ENCODE data around the gene SLC26A11. TPM values are rescaled to one million over a fixed set of nuclear protein-coding genes. Genes with fewer than 3 reads are reported as not detected.

The SLC26A11 gene
- total and polyA plus RNA-seq, 8 donors, result 2.3 to 93.3 (median 7.9) TPM

DNA sequence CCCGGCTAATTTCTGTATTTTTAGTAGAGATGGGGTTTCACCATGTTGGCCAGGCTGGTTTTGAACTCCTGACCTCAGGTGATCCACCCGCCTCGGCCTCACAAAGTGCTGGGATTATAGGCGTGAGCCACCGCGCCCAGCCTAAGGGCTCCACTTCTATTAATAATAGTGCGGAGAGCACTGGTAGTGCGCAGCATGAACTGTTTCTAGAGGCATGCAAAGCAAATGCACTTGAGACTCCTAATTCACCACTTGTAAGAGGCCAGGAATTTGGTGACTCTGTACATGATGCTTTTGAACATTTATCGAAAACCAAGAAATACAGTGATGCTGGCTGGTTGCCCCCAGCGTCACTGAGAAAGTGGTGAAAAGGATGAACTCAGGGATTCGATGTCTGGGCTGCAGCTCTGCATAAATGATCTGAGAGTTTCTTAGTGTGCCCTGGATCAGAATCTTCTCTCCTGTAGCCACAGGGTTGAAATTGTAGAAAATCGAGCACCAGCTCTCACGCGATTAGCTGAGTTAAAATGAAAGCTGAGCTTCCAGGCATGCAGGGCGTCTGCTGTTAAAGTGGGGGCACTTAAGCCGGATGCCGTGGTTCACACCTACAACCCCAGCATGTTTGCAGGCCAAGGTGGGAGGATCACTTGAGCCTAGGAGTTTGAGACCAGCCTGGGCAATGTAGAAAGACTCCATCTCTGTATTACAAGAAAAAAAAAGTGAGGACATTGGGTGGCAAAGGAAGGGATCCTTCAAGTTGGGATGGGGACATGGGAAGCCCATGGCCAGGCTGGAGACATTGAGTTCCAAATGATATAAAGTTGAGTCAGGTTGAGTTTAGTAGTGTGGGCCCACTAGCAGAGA lies 45.2 kb downstream of the SLC26A11 start:
- Histone ChIP-seq H3K27ac (peak overlapping the region in 2 of 5 donors; percentile 99 to 100), H3K4me3 (peak overlapping the region in 2 of 4 donors; percentile 38 to 84), H3K9me3 (no peaks in the 10 kb centered on the region), H3K4me1 (peaks cover 34 to 59% (median 45%) of the 10 kb centered on the region in 4 donors), H3K27me3 (no peaks in the 10 kb centered on the region), H3K36me3 (peaks cover 17 to 55% (median 48%) of the 10 kb centered on the region in 4 donors)
- TF ChIP-seq CTCF (IDR thresholded peaks at IDR 0.05) (no peak), EP300 (IDR thresholded peaks at IDR 0.05) (no peak), POLR2A (IDR thresholded peaks at IDR 0.05) (no peak), POLR2AphosphoS5 (IDR thresholded peaks at IDR 0.05) (no peak)
- peak in 1 of 2 donors; percentile 22 for DNase-seq
- WGBS, 5 donors, result 82 to 91% (median 87%) methylated on average over 16 to 17 of the region's 17 CpGs
- intact Hi-C loops (cut with DNase I; ENCODE audit: low total_unique reads), result no loop called here

- no peaks in the 10 kb centered on the region for H3K27me3 ChIP-seq
- H3K27ac ChIP-seq, result no peak overlapping the region
- DNase-seq, result no peak
- H3K4me1 ChIP-seq, result peaks cover 23 to 51% (median 33%) of the 10 kb centered on the region in 4 donors
- intact Hi-C loops (cut with DNase I; ENCODE audit: low total_unique reads), result no loop called here
- no peak overlapping the region for H3K4me3 ChIP-seq
- peaks cover 17 to 67% (median 50%) of the 10 kb centered on the region in 4 donors for H3K36me3 ChIP-seq
- no peak for TF ChIP-seq POLR2A (IDR thresholded peaks at IDR 0.05)
- no peak for TF ChIP-seq EP300 (IDR thresholded peaks at IDR 0.05)
- no peak for TF ChIP-seq POLR2AphosphoS5 (IDR thresholded peaks at IDR 0.05)
- TF ChIP-seq CTCF (IDR thresholded peaks at IDR 0.05), result no peak
- H3K9me3 ChIP-seq, result no peaks in the 10 kb centered on the region
- 95 to 99% (median 96%) methylated on average over 6 of the region's 6 CpGs for WGBS, 5 donors
Observed at GRCh38 chr17:80267391-80267790, 47.2 kb downstream of the SLC26A11 start.

DNA sequence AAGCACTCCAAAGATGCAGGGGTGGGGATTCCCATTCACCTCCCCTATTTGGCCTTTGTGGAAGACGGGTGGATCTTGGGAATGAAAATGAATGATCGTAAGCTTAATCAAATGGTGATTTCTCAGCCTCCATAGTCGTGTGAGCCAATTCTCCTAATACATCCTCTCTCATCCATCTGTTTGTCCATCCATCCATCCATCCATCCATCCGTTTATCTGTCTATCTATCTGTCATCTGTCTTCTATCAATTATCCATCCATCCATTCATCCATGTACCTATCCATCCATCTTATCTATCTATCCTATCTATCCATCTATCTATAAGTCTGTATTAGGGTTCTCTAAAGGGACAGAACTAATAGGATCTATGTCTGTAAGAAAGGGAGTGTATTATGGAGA lies 48.2 kb downstream of the SLC26A11 start:
- TF ChIP-seq CTCF (IDR thresholded peaks at IDR 0.05) (no peak), POLR2AphosphoS5 (IDR thresholded peaks at IDR 0.05) (no peak), EP300 (IDR thresholded peaks at IDR 0.05) (no peak), POLR2A (IDR thresholded peaks at IDR 0.05) (no peak)
- H3K27me3 ChIP-seq, result no peaks in the 10 kb centered on the region
- peaks cover 22 to 78% (median 58%) of the 10 kb centered on the region in 4 donors for H3K36me3 ChIP-seq
- intact Hi-C loops (cut with DNase I; ENCODE audit: low total_unique reads), result no loop called here
- H3K27ac ChIP-seq, result no peak overlapping the region
- 82 to 99% (median 89%) methylated on average over 4 of the region's 4 CpGs for WGBS, 5 donors
- no peak overlapping the region for H3K4me3 ChIP-seq
- peaks cover 14 to 41% (median 23%) of the 10 kb centered on the region in 4 donors for H3K4me1 ChIP-seq
- H3K9me3 ChIP-seq, result no peaks in the 10 kb centered on the region
- no peak for DNase-seq

GRCh38 chr17:80269405-80269807 lies 49.2 kb downstream of the SLC26A11 start:
- H3K36me3 ChIP-seq, result peaks cover 30 to 87% (median 66%) of the 10 kb centered on the region in 4 donors
- WGBS, 5 donors, result 78 to 88% (median 85%) methylated on average over 2 of the region's 2 CpGs
- H3K4me1 ChIP-seq, result peaks cover 5 to 39% (median 17%) of the 10 kb centered on the region in 4 donors
- H3K9me3 ChIP-seq, result no peaks in the 10 kb centered on the region
- TF ChIP-seq POLR2A (IDR thresholded peaks at IDR 0.05) (no peak), CTCF (IDR thresholded peaks at IDR 0.05) (no peak), POLR2AphosphoS5 (IDR thresholded peaks at IDR 0.05) (no peak), EP300 (IDR thresholded peaks at IDR 0.05) (no peak)
- DNase-seq, result no peak
- H3K4me3 ChIP-seq, result no peak overlapping the region
- H3K27ac ChIP-seq, result no peak overlapping the region
- no peaks in the 10 kb centered on the region for H3K27me3 ChIP-seq
- intact Hi-C loops (cut with DNase I; ENCODE audit: low total_unique reads), result no loop called here

Measured in stomach (tissue), 9 donors.